Measurements from ENCODE around the gene FOXO6.

The FOXO6 gene

DNA sequence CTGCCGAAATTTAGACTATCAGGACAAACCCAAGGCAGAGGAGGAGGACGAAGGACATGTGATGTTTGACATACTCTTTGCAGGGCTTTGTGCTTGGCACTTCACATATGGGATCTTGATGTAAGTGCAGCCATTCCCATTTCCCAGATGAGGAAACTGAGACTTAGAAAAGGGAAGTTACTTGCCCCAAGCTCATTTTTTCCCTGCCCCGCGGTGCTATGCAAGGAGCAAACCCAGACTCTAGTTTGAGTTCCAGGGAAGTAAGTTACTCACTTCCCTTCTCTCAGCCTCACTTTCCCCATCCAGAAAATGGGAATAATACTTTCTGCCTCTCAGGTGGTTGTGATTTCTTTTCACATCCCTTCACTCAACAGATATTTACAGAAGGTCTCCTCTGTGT is 4.5 kb upstream of the FOXO6 start:
- Mint-ChIP-seq H3K4me3 (no peak overlapping the region), H3K36me3 (no peaks in the 10 kb centered on the region)

DNA sequence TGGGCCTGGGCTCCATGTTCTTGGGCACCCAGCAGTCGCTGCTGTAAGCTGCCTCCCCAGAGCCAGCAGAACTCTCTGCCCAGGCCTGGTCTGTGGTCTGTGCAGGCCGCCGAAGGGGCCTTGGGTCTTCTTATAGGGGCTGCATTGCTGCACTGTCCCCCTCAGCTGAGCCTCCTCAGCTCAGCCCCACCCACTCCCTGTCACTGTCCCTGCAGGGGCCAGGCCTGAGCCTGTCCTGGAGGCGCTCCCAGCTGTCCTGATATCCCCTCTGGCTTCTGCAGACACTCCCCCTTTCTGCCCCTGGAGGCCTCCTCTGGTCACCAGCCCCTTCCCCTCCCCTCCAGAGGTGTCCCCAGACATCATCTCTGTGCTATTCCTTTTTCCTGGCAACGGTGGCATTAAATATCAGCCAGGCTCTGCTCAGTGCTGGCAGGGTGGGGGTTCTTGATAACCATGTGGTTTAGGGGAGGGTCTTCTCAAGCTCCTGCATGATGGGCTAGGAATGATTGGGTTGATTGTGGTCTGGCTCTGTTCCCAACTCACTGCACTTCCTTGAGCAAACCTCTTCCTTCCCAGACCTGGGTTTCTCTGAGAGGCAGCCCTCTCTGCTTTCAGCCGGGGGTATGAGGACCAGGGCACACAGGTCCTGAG is 3.7 kb upstream of the FOXO6 start:
- H3K27ac Mint-ChIP-seq, result no peak overlapping the region

More for the DNA sequence above, 4.5 kb upstream of the FOXO6 start:
- no peaks in the 10 kb centered on the region for H3K9me3 Mint-ChIP-seq
- H3K27me3 Mint-ChIP-seq, result peaks cover 44% of the 10 kb centered on the region
- ATAC-seq, result no peak
- H3K27ac Mint-ChIP-seq, result no peak overlapping the region
- peaks cover 5% of the 10 kb centered on the region for H3K4me1 Mint-ChIP-seq

DNA sequence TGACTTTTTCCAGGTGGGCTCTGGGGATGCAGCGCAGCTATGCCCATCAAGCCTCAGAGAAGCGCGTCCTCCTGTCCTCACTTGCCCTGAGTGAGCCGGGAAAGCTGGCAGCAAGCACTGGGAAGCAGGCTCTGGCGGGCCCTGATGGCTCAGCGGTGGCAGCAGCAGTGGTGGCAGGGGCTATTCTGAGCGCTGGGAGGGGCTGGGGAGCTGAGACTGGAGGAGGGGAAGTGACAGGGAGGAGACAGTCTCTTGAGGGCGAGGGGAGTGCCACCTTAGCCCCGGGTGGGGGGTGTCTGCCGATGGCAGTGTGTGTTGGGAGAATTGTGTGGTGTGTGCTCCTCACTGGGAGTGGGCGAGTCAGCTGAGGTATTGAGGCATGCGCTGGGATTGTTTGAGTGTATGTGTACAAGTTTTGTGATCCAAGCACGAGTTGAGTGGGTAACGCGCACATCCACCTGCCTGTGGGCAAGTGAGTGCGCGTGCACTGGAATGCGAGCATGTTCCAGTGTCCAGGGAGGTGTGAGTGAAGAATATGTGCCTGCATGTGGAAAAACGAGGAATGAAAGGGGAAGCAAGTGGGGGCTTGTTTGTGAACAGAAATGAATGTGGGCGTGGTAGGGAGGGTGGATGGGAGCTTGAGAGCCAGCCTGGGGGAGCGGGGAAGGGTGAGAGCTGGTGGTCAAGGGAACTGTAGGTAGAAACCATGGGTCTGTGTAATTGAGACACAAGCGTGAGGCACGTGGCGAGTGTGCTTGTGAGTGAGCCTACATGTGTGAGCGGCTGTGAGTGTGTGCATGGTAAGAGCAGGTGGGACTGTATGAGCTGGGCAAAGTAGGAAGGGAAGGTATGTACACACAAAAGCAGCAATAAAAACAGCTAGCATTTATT is 2.9 kb upstream of the FOXO6 start:
- Mint-ChIP-seq H3K36me3 (no peaks in the 10 kb centered on the region), H3K9me3 (no peaks in the 10 kb centered on the region), H3K27ac (no peak overlapping the region), H3K4me1 (peaks cover 10% of the 10 kb centered on the region), H3K27me3 (peaks cover 47% of the 10 kb centered on the region), H3K4me3 (no peak overlapping the region)
- no peak for ATAC-seq

More for the DNA sequence above, 3.7 kb upstream of the FOXO6 start:
- ATAC-seq, result no peak
- peaks cover 6% of the 10 kb centered on the region for H3K4me1 Mint-ChIP-seq
- H3K9me3 Mint-ChIP-seq, result no peaks in the 10 kb centered on the region
- peaks cover 40% of the 10 kb centered on the region for H3K27me3 Mint-ChIP-seq
- no peak overlapping the region for H3K4me3 Mint-ChIP-seq
- no peaks in the 10 kb centered on the region for H3K36me3 Mint-ChIP-seq

DNA sequence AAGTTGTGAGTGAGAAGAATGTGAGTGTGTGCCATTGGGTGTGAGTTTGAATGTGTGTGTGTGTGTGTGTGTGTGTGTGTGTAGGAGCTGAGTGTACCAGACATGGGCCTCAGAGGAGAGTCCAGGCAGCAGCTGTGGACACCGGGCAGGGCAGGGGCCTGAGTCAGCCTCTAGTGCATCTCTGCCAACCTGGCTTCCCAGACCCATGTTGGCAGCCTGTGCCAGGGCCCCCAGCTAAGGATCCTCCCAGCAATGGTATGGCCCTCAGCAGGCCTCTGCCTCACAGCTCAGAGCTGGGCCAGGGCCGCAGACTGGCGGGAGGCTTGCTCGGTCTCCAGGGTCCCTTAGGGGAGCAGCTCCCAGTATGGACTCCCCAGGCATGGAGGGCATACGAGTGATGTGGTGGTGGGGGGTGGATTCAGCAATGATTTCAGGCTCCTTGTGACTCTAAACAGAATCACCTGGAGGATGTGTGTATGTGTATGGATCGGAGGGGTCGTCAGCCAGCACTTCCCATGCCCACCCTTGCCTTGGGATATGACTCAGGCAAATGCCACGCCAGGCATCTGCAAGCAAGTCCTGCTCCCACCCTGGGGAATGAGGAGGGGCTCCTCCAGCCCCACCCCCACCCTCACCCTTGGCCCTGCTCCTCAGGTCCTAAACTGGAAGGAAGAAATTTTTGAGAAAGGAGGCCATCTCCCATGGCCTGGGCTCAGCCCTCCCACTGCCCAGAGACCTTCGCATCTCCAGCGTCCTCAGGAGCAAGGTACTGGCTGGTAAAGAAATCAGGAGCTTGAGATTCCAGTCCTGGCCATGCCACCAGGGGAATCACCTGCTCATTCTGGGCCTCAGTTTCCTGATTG is 1.8 kb upstream of the FOXO6 start:
- no peak overlapping the region for H3K4me3 Mint-ChIP-seq

DNA sequence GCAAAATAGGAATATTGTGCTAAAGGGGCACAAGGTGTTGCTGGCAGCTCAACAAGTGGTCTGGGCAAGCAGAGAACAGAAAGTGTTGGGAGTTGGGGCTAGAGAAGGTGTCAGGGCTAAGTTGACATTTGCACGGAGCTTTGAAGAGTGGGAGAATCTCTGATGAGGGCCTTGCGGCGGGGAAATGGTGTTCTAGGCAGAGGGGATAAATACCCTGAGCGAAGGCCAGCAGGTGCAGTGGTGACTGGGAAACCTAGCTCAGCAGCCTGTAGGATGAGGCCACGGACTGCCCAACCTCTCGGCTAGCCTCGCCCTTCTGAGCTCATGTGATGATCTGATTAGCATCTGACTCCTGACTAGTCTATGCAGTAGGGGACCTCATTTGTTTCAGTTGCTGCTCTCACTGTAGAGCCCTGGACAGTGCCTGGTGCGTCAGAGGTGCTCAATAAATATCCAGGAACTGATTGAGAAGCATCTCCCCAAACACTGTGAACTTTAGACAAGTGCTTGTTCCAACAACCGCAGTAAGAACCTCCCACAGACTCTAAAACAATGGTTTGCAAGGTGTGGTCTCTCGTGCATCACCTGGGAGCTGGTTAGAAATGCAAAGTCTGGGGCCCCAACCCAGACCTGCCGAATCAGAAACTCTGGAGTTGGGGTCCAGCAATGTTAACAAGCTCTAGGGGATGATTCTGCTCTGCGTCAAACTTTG is 1.0 kb upstream of the FOXO6 start:
- Mint-ChIP-seq H3K4me1 (peaks cover 5% of the 10 kb centered on the region), H3K27ac (no peak overlapping the region), H3K27me3 (peaks cover 53% of the 10 kb centered on the region), H3K36me3 (no peaks in the 10 kb centered on the region), H3K9me3 (no peaks in the 10 kb centered on the region), H3K4me3 (peak overlapping the region; percentile 42)
- ATAC-seq, result no peak

More for the DNA sequence above, 1.8 kb upstream of the FOXO6 start:
- Mint-ChIP-seq H3K4me1 (peaks cover 5% of the 10 kb centered on the region), H3K36me3 (no peaks in the 10 kb centered on the region), H3K9me3 (no peaks in the 10 kb centered on the region), H3K27me3 (peaks cover 49% of the 10 kb centered on the region), H3K27ac (no peak overlapping the region)
- ATAC-seq, result no peak

DNA sequence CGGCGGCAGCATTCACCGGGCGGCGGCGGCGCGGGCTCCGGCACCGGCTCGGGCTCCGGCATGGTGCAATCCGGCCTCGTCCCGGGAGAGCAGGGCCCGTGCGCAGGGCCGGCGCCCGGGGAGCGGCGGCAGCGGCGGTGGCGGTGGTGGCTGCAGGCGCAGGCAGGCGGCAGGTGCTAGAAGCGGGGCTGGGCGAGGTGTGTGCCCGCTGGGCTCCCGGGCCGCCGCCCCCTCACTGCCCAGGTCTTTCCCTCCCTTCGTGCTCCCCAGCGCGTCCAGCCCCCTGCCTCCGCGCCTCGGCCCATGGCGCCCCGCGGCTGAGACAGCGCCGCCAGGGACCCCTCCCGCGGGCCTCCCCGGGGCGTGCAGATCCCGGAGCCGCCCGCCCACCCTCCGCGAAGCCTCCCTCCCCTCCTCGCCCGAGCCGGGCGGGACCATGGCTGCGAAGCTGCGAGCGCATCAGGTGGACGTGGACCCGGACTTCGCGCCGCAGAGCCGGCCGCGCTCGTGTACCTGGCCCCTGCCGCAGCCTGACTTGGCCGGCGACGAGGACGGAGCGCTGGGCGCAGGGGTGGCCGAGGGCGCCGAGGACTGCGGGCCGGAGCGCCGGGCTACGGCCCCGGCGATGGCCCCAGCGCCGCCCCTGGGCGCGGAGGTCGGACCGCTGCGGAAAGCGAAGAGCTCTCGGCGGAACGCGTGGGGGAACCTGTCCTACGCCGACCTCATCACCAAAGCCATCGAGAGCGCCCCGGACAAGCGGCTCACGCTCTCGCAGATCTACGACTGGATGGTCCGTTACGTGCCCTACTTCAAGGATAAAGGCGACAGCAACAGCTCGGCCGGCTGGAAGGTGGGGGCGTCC is 492 bp downstream of the FOXO6 start:
- Mint-ChIP-seq H3K27me3 (peaks cover 55% of the 10 kb centered on the region), H3K36me3 (no peaks in the 10 kb centered on the region), H3K9me3 (no peaks in the 10 kb centered on the region), H3K27ac (no peak overlapping the region), H3K4me3 (peak overlapping the region; percentile 55), H3K4me1 (peaks cover 5% of the 10 kb centered on the region)
- ATAC-seq, result peak; percentile 43

DNA sequence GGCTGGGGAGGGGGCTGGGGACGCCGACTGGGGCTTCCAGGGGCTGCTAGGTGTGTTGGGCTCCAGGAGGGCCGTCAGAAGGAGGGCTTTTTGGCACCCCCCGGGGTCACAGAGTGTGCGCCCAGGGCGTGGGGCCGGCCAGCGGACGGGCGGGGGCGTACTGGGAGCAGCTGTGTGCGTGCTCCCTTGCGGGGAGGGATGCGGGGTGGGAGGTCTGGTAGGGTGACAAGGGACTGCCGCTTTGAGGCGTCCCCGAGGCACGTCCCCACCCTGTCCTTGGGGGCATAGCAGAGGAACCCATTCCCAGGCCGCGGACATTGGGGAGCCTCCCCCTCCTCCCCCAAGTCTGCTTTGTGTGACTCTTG is 1.1 kb downstream of the FOXO6 start:
- Mint-ChIP-seq H3K4me1 (peaks cover 5% of the 10 kb centered on the region), H3K27me3 (peaks cover 61% of the 10 kb centered on the region), H3K36me3 (no peaks in the 10 kb centered on the region), H3K9me3 (no peaks in the 10 kb centered on the region), H3K27ac (no peak overlapping the region), H3K4me3 (peak overlapping the region; percentile 55)
- ATAC-seq, result no peak

DNA sequence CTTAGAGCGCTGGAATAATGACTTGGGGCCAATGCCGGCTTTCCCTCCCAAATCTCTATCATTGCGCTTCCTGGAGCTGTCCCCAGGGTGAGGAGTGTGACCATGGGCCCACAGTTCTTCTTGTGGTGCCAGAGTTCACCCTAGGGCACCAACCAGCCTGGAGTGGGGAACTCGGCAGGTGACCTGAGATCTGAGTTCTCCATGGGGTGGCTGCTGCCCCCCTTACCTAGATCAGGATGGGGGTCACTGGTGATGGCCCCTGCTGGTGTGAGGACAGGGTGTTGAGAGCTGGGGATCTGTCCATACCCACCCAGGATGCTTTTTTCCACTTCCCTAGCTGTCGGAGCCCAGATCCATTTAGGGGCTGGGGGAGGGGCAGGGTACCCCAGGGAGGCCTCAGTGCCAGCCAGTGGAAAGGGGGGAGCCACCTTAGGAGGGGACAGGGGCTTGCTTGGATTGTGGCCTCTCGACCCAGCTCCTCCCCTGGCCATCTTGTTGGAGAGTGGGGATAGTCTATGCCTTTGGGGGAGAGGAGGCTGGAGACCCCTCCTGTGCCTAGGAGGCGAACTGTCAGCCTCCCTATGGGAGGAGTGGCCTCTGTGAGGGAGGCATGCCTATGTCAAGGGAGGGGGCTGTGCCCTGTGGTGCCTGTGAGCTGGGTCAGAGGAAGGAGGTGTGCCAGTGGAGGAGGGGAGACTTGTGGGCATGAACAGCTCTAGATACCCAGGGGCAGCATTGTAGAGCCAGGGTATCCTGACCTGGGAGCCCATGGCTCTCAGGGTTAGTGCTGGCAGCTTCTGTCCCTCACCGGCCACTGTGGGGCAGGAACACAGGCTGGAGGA is 1.7 kb downstream of the FOXO6 start:
- no peaks in the 10 kb centered on the region for H3K9me3 Mint-ChIP-seq
- H3K27ac Mint-ChIP-seq, result no peak overlapping the region
- no peak for ATAC-seq
- peaks cover 5% of the 10 kb centered on the region for H3K4me1 Mint-ChIP-seq
- peak overlapping the region; percentile 12 for H3K4me3 Mint-ChIP-seq
- H3K27me3 Mint-ChIP-seq, result peaks cover 63% of the 10 kb centered on the region
- H3K36me3 Mint-ChIP-seq, result no peaks in the 10 kb centered on the region

DNA sequence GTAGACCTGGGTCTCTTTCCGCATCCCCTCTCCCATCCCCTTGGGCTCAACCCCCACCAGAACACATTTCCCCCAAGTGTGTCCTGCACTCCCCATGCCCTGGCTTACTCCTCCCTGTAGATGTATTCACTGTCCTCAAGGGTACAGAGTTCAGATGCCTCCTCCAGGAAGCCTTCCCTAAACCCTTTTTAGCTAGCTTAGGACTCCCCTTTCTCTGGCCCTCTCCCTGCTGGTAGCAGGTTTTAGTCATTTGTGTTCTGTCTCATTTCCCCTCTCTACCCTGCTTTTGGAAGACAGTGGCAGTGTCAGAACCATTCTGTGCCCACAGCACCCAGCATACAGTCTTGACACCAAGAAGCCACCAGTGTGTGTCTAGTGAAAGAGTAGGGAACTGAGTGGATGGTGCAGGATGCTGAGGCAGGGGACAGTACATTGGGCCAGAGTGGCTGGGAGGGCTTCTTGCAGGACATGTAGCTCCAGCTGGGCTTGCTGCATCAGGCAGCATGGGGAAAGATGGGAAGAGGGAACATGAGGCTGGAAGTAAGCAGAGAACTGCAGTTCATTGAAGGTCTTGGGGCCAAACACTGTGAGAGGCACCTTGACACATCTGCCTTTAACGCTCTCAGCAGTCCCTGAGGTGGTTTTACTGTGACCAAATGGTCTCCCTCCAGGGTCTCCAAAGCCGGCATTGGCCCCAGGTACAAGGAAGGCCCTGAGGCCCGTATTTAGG is 2.5 kb downstream of the FOXO6 start:
- H3K9me3 Mint-ChIP-seq, result no peaks in the 10 kb centered on the region
- H3K27me3 Mint-ChIP-seq, result peaks cover 59% of the 10 kb centered on the region
- ATAC-seq, result no peak
- peaks cover 5% of the 10 kb centered on the region for H3K4me1 Mint-ChIP-seq
- H3K4me3 Mint-ChIP-seq, result no peak overlapping the region
- H3K27ac Mint-ChIP-seq, result no peak overlapping the region
- H3K36me3 Mint-ChIP-seq, result no peaks in the 10 kb centered on the region

DNA sequence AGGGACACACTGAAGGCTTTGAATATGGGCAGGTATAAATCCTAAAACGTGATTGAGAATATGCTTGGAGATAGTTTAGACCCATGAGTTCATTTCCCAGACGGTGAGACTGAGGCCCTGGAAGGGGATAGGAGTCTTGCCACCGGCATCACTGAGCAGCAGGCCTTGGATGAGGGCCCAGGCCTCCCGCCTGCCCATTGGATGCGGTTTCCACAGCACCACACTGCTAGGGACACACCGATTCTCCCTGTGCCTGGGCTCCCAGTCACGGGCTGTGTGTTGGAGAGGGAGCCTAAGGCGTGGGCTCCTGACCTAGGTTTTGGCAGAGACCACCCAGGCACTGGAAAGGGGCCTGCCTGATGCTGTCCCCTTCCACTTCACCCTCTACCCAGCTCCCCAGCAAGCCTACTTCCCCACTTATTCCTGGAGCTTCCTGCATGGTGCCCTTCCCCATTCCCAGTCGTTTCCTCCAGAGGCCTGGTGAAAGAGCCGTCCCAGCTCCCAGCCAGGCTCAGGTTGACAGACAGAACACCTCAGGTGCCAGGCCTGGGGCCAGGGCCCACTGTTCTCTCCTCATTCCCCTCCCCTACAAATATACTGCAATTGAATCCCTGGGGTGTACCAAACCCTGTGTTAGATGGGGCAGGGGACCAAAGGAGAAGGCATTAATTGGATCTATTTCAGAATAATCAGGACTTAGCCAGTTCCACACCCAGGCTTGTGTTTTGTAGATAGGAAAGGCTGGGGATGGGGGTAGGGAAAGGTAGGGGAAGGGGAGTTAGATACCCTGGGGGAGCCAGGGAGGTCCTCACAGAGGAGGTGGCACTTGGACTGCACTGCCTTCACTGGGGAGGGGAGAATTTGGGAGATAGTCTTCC is 3.4 kb downstream of the FOXO6 start:
- no peak overlapping the region for H3K4me3 Mint-ChIP-seq
- H3K27ac Mint-ChIP-seq, result no peak overlapping the region
- H3K9me3 Mint-ChIP-seq, result no peaks in the 10 kb centered on the region
- H3K4me1 Mint-ChIP-seq, result peaks cover 5% of the 10 kb centered on the region
- H3K27me3 Mint-ChIP-seq, result peaks cover 61% of the 10 kb centered on the region
- no peak for ATAC-seq
- H3K36me3 Mint-ChIP-seq, result no peaks in the 10 kb centered on the region

DNA sequence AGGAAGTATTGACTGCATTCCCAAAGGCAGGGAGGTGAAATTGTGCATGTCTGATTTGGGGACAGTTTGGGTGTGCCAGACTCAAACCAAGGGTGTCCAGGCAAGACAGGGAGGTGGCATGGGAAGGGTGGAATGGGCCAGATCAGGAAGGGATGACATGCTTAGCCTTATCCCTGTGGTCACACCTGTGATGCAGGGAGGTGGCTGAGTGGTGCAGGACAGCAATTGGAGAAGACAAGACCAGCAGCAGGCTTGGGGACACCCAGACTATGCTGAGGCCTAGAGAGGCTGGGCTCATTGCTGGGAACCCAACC is 4.0 kb downstream of the FOXO6 start:
- no peak overlapping the region for H3K4me3 Mint-ChIP-seq

DNA sequence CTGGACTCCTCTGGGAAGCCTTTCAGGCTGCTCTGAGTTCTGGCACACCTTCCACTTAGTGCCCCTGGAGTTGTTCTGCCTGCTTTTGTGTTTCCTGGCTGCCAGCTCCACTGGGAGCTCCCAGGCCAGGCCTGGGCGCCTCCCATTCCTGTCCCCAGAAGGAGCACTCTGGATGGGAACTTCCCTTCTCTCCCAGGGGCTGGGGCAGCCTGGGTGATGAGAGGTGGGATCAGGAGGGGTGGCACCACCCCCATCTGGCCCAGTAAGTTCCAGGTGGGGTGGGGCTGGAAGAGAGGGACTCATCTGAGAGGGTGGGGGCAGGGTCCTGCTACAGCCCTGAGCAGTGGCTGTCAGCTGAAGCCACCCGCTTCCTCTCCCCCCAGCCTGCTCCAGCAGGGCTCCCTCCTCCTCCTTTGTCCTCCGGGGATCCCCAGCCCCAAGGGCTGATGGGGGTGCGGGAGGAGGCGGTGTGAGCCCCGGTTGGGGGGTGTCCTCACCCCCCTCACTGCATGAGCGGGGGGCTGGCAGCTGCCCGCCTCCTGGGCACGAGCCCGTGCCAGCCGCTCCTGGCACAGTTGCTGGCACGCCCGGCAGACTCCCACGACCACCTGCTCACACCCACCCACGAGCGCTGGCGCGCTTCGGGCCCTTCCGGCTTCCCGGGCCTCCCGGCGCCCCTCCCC is 4.7 kb downstream of the FOXO6 start:
- Mint-ChIP-seq H3K4me3 (no peak overlapping the region), H3K27me3 (peaks cover 73% of the 10 kb centered on the region), H3K36me3 (no peaks in the 10 kb centered on the region), H3K27ac (no peak overlapping the region), H3K4me1 (peaks cover 5% of the 10 kb centered on the region), H3K9me3 (no peaks in the 10 kb centered on the region)
- peak; percentile 0 for ATAC-seq

More for the DNA sequence above, 4.0 kb downstream of the FOXO6 start:
- Mint-ChIP-seq H3K27me3 (peaks cover 67% of the 10 kb centered on the region), H3K9me3 (no peaks in the 10 kb centered on the region), H3K27ac (no peak overlapping the region), H3K4me1 (peaks cover 5% of the 10 kb centered on the region), H3K36me3 (no peaks in the 10 kb centered on the region)
- no peak for ATAC-seq
